ENCODE data around the gene PRKX.
"Not testable (repeated sequence)": the region's sequence is repeated elsewhere in the genome, so short reads cannot be mapped to it uniquely, and the experiment has no call there.

PRKX gene

DNA sequence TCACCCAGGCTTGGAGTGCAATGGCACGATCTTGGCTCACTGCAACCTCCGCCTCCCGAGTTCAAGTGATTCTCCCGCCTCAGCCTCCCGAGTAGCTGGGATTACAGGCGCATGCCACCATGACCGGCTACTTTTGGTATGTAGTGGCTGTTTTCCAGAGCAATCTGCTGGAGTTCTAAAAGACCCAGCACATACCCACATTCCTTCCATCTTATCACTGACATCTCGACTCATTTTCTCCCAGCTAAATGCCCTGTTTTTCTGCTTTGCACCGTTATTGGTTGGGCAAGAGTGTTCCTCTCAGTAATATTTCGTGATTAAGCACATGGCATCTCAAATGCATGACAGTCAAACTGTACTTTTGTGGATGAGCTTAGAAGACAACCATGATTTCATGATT lies 53.7 kb downstream of the PRKX start:
- TF ChIP-seq, protein P1, sequence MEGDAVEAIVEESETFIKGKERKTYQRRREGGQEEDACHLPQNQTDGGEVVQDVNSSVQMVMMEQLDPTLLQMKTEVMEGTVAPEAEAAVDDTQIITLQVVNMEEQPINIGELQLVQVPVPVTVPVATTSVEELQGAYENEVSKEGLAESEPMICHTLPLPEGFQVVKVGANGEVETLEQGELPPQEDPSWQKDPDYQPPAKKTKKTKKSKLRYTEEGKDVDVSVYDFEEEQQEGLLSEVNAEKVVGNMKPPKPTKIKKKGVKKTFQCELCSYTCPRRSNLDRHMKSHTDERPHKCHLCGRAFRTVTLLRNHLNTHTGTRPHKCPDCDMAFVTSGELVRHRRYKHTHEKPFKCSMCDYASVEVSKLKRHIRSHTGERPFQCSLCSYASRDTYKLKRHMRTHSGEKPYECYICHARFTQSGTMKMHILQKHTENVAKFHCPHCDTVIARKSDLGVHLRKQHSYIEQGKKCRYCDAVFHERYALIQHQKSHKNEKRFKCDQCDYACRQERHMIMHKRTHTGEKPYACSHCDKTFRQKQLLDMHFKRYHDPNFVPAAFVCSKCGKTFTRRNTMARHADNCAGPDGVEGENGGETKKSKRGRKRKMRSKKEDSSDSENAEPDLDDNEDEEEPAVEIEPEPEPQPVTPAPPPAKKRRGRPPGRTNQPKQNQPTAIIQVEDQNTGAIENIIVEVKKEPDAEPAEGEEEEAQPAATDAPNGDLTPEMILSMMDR (IDR thresholded peaks at IDR 0.05; ENCODE audit: low read depth, low read length, missing control alignments): no peak
- no peak for DNase-seq (ENCODE audit: extremely low read depth, low read depth)
- H3K4me3 ChIP-seq (replicated peaks; ENCODE audit: low read depth, low read length): no peak overlapping the region

DNA sequence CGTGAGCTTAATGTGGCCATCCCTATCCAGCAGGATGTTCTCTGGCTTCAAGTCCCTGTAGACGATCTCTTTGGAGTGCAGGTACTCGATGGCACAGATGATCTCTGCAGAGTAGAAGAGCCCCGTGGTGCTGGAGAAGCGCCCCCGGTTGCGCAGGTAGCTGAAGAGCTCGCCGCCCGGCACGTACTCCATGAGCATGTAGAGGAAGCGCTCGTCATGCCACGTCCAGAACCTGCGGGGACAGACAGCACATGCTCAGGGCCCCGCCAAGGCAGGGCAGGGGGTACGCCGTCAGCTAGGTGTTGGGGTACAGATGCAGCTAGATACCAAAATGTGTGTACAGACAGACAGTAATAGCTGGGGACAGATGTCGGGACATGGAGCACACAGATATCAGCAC lies 58.3 kb downstream of the PRKX start:
- DNase-seq (ENCODE audit: extremely low read depth, low read depth): no peak
- no peak overlapping the region for H3K4me3 ChIP-seq (replicated peaks; ENCODE audit: low read depth, low read length)
- TF ChIP-seq, protein P1 (IDR thresholded peaks at IDR 0.05; ENCODE audit: low read depth, low read length, missing control alignments): no peak

DNA sequence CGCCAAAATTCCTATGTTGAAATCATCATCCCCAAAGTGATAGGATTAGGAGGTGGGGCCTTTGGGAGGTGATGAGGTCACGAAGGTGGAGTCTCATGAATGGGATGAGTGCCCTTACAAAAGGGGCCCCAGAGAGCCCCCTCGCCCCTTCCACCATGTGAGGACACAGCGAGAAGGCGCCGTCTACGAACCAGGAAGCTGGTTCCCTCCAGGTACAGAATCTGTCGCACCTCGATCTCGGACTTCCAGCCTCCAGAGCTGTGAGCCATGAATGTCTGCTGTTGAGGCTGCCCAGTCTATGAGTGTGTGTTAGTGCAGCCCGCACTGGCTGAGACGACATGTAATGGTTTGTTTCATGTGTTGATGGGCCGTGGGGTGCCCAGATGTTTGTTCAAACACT lies 60.3 kb downstream of the PRKX start:
- TF ChIP-seq, protein P1 (IDR thresholded peaks at IDR 0.05; ENCODE audit: low read depth, low read length, missing control alignments): no peak
- no peak overlapping the region for H3K4me3 ChIP-seq (replicated peaks; ENCODE audit: low read depth, low read length)
- no peak for DNase-seq (ENCODE audit: extremely low read depth, low read depth)

DNA sequence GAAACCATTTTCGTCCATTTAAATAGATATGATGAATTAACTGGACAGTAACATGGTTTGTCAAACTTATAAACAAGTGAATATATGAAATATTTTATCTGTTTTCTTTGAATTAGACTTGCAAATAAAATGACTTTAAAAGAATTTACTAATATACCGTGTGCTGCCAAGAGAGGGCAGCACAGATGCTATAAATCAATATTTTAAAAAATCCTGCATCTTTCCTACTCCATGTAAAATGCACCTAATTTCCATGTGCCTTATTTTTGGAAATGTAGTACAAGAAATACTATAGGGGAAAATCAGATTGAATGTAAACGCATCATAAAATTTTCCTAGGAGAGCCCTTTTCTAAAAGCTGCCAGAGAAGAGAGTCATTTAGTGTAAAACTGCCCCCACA lies 62.2 kb downstream of the PRKX start:
- TF ChIP-seq, protein P1 (IDR thresholded peaks at IDR 0.05; ENCODE audit: low read depth, low read length, missing control alignments): peak; percentile 26
- no peak for DNase-seq (ENCODE audit: extremely low read depth, low read depth)
- H3K4me3 ChIP-seq (replicated peaks; ENCODE audit: low read depth, low read length): no peak overlapping the region

DNA sequence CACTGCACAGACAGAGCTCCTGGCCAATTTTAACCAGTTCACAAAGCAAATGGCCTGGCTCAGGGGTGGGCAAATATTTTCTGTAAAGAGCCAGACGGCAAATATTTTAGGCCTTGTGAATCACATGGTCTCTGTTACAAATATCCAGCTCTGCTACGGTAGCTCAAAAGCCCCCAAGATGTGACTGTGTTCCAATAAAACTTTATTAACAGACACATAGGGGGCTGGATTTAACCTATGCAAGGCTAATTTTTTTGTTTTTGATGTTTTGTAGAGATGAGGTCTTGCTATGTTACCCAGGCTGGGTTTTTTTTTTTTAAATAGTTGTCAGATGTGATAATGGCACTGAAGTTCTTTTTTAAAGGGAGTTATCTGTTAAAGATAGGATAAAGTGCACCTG lies 65.4 kb downstream of the PRKX start:
- no peak for DNase-seq (ENCODE audit: extremely low read depth, low read depth)
- no peak overlapping the region for H3K4me3 ChIP-seq (replicated peaks; ENCODE audit: low read depth, low read length)
- TF ChIP-seq, protein P1 (IDR thresholded peaks at IDR 0.05; ENCODE audit: low read depth, low read length, missing control alignments): no peak

DNA sequence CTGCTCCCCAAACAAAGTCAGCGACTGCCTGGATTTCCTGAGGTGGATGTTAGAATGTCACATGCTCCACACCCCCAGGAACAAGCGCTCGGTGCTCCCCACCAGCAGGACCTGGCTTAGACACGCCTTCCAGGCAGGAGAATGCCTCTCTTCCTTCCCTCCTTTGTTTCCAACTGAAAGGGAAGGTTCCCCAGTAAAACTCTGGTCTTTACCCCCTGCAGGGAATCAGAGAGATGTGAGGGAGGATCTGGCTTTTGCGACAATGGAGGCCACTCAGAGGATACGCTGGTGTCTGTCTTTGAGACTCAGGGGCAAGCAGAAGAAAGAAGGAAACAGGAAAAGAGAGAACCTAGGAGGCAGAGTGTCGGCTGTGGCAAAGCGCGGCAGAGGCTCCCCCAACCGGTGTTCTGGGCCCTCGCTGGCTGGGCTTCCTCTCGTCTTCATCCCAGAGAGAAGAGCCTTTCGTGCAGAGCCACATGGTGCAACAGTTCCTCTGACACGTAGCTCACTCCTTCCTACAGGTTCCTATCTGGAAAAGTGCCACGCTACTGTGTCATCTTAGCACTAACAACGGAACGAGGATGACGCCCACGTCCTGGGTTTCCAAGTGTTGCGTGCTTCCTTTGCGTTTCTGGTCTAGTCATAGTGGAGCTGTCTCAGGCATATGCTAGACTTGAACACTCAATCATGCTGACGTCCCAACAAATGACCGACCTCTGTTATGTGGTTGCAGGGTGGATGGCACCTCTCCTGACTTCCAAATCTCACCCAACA lies 73.4 kb downstream of the PRKX start:
- DNase-seq (ENCODE audit: extremely low read depth, low read depth); H3K4me3 ChIP-seq (replicated peaks; ENCODE audit: low read depth, low read length): not testable (repeated sequence)

DNA sequence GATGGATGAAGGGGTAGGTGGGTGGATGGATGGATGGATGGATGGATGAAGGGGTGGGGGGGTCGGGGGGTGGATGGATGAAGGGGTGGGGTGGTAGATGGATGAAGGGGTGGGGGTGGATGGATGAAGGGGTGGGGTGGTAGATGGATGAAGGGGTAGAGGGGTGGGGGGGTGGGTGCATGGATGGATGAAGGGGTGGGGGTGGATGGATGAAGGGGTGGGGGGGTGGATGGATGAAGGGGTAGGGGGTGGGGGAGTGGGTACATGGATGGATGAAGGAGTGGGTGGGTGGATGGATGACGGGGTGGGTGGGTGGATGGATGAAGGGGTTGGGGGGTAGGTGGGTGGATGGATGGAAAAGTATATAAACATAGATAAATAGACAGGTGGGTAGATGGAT lies 74.2 kb downstream of the PRKX start:
- no peak overlapping the region for H3K4me3 ChIP-seq (replicated peaks; ENCODE audit: low read depth, low read length)
- DNase-seq (ENCODE audit: extremely low read depth, low read depth): no peak
- TF ChIP-seq, protein P1 (IDR thresholded peaks at IDR 0.05; ENCODE audit: low read depth, low read length, missing control alignments): no peak

Data from HFF-Myc (cell line).